A673 (cell line): ENCODE results near the gene FUT4. TPM values are rescaled to one million over a fixed set of nuclear protein-coding genes. Genes with fewer than 3 reads are reported as not detected.

Source experiments
- BruUV-seq: library from RNA; stranded (reverse); fragments of 400-500 nt; replicated peaks from 2 replicates; lab custom pipeline; 2021; lab: Mats Ljungman, UMichigan
- CTCF ChIA-PET: fragments of 300-600 bp; sonication (Branson Sonifier 250); formaldehyde crosslinking; loops from one replicate; lab custom pipeline; 2022; ENCODE audit warnings: antibody characterized with exemption; lab: Charles Lee
- POLR2A ChIA-PET: fragments of 300-600 bp; sonication (Branson Sonifier 250); formaldehyde crosslinking; loops from one replicate; lab custom pipeline; 2022; ENCODE audit warnings: antibody characterized with exemption; ENCODE audit not compliant: low non-redundant PET; lab: Charles Lee
- DNase-seq: peaks from one replicate; pipeline ENCODE4 v3.0.0-alpha.2; 2015; ENCODE audit warnings: low spot score
- H3K27ac ChIP-seq: fragments of 200-600 bp; sonication (generic); 2 replicates; pipeline ENCODE4 v1.5.1; 2016; ENCODE audit warnings: mixed run types, low read depth, mild to moderate bottlenecking, mixed read lengths, antibody characterized with exemption, low read length; ENCODE audit not compliant: poor library complexity, severe bottlenecking
- H3K27me3 ChIP-seq: fragments of 200-600 bp; sonication (generic); replicated peaks from 2 replicates; pipeline ENCODE4 v1.6.1; 2017; ENCODE audit warnings: mixed run types, low read depth, mild to moderate bottlenecking, mixed read lengths, antibody characterized with exemption, low read length; ENCODE audit not compliant: insufficient read depth, poor library complexity
- H3K36me3 ChIP-seq: fragments of 200-600 bp; sonication (generic); 2 replicates; pipeline ENCODE4 v1.6.1; 2016; ENCODE audit warnings: mixed run types, mild to moderate bottlenecking, mixed read lengths, antibody characterized with exemption, low read length; ENCODE audit not compliant: insufficient read depth, poor library complexity, severe bottlenecking
- H3K4me1 ChIP-seq: fragments of 200-600 bp; sonication (generic); 2 replicates; pipeline ENCODE4 v1.6.1; 2017; ENCODE audit warnings: mixed run types, mild to moderate bottlenecking, mixed read lengths, antibody characterized with exemption, low read length; ENCODE audit not compliant: insufficient read depth, poor library complexity, severe bottlenecking
- H3K4me3 ChIP-seq: fragments of 200-600 bp; sonication (generic); 2 replicates; pipeline ENCODE4 v1.5.1; 2016; ENCODE audit warnings: low read depth, mixed run types, mild to moderate bottlenecking, mixed read lengths, low read length; ENCODE audit not compliant: poor library complexity, severe bottlenecking
- H3K9me3 ChIP-seq: fragments of 200-600 bp; sonication (generic); 2 replicates; pipeline ENCODE4 v1.6.1; 2016; ENCODE audit warnings: mixed run types, low read depth, mild to moderate bottlenecking, mixed read lengths, antibody characterized with exemption, low read length; ENCODE audit not compliant: poor library complexity, severe bottlenecking
- CTCF ChIP-seq: fragments of 300-800, 200-600 bp; sonication (generic); conservative IDR thresholded peaks from 2 replicates; pipeline ENCODE4 v1.5.1; 2017; ENCODE audit warnings: low read depth, mild to moderate bottlenecking, antibody characterized with exemption, low read length, moderate library complexity, mixed read lengths
- EZH2 ChIP-seq: fragments of 200-600 bp; sonication (generic); IDR thresholded peaks from 2 replicates; pipeline ENCODE4 v1.6.1; 2017; ENCODE audit warnings: borderline replicate concordance, low read depth, mild to moderate bottlenecking, mixed read lengths, antibody characterized with exemption, low read length; ENCODE audit not compliant: poor library complexity, severe bottlenecking
- intact Hi-C: fragments of 100-400 bp; cut with micrococcal nuclease; formaldehyde crosslinking; loops from one replicate; pipeline ENCODE4 v1.10.0; 2022; ENCODE audit not compliant: unreplicated experiment
- total RNA-seq: library from RNA; stranded (reverse); gene quantifications from 2 replicates; pipeline ENCODE4 v1.2.3, GENCODE V29; 2021

Gene FUT4
- total RNA-seq, 1 experiment from 2014 or later = 7.7 TPM

- no peak for DNase-seq
Measured at GRCh38 chr11:94544646-94545263, 1.0 kb downstream of the FUT4 start.

GRCh38 chr11:94545264-94546161 lies 1.8 kb downstream of the FUT4 start:
- Histone ChIP-seq H3K9me3 (no peaks in the 10 kb centered on the region), H3K27me3 (no peaks in the 10 kb centered on the region), H3K4me1 (peaks cover 26% of the 10 kb centered on the region), H3K4me3 (peak overlapping the region; percentile 73), H3K36me3 (peaks cover 7% of the 10 kb centered on the region), H3K27ac (peak overlapping the region; percentile 97)
- ChIA-PET POLR2A (no interaction called here), CTCF (no interaction called here)
- BruUV-seq = no TSS peak
- DNase-seq = no peak
- intact Hi-C loops = no loop called here
- no peak for TF ChIP-seq CTCF
- no peak for TF ChIP-seq EZH2

More at GRCh38 chr11:94544646-94545263, 1.0 kb downstream of the FUT4 start:
- Histone ChIP-seq H3K27me3 (no peaks in the 10 kb centered on the region), H3K27ac (peak overlapping the region; percentile 97), H3K4me3 (peak overlapping the region; percentile 73), H3K9me3 (no peaks in the 10 kb centered on the region), H3K36me3 (peaks cover 7% of the 10 kb centered on the region), H3K4me1 (peaks cover 26% of the 10 kb centered on the region)
- ChIA-PET POLR2A (no interaction called here), CTCF (no interaction called here)
- intact Hi-C loops = no loop called here
- TF ChIP-seq CTCF = no peak
- no peak for TF ChIP-seq EZH2
- BruUV-seq = no TSS peak

DNA sequence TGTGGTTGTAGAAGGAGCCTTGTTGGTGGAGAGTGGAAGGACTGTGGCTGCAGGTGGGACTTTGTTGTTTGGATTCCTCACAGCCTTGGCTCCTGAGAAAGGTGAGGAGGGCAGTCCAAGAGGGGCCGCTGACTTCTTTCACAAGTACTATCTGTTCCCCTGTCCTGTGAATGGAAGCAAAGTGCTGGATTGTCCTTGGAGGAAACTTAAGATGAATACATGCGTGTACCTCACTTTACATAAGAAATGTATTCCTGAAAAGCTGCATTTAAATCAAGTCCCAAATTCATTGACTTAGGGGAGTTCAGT lies 2.4 kb downstream of the FUT4 start:
- H3K27ac ChIP-seq = no peak overlapping the region
- peaks cover 7% of the 10 kb centered on the region for H3K36me3 ChIP-seq
- ChIA-PET POLR2A (no interaction called here), CTCF (no interaction called here)
- peak overlapping the region; percentile 73 for H3K4me3 ChIP-seq
- no peaks in the 10 kb centered on the region for H3K27me3 ChIP-seq
- TF ChIP-seq CTCF (no peak), EZH2 (no peak)
- H3K4me1 ChIP-seq = peaks cover 26% of the 10 kb centered on the region
- H3K9me3 ChIP-seq = no peaks in the 10 kb centered on the region
- DNase-seq = no peak
- intact Hi-C loops = no loop called here
- BruUV-seq = TSS peak; percentile 34
